Measurements from ENCODE around the gene POLR2E.

- TF ChIP-seq CTCF (conservative IDR thresholded peaks at IDR 0.05) (no peak), EZH2 (IDR thresholded peaks at IDR 0.05; ENCODE audit: low read depth) (no peak)
These were observed 11.0 kb upstream of the POLR2E start for GRCh38 chr19:1105873-1106840.
